ENCODE results near the gene CCDC12.

Gene CCDC12

DNA sequence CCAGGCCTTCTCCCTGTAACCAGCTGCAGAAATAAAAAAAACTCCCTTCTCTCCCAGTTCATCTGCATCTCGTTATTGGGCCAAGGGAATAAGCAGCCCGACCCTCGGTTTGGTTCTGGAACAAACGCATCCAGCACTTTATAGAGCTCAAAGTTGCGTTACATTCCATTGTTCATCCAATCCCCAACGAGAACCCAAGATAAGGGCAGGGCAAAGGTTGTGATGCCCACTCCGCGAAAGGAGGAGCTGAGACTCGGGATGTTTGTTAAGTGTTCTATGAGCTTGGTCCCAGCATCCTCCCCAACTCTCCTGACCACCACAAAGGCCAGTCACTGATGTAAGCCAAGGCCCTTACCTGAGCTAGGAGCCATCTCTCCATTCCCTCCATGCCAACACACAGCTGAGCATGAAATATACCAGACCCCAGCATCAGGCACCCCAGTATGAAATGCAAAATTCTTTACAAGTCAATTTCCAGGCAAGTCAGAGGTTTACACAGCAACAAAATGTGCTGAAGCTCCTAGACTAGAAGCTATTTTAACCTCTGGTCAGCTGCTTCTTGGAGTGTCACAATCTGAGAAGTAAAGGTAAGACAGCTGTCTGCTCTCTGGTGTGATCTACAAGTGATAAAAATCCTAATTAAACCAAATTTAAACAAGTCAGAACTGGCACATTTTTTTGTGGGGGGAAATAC is 17.9 kb downstream of the CCDC12 start:
- TF ChIP-seq, protein P1, sequence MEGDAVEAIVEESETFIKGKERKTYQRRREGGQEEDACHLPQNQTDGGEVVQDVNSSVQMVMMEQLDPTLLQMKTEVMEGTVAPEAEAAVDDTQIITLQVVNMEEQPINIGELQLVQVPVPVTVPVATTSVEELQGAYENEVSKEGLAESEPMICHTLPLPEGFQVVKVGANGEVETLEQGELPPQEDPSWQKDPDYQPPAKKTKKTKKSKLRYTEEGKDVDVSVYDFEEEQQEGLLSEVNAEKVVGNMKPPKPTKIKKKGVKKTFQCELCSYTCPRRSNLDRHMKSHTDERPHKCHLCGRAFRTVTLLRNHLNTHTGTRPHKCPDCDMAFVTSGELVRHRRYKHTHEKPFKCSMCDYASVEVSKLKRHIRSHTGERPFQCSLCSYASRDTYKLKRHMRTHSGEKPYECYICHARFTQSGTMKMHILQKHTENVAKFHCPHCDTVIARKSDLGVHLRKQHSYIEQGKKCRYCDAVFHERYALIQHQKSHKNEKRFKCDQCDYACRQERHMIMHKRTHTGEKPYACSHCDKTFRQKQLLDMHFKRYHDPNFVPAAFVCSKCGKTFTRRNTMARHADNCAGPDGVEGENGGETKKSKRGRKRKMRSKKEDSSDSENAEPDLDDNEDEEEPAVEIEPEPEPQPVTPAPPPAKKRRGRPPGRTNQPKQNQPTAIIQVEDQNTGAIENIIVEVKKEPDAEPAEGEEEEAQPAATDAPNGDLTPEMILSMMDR (IDR thresholded peaks at IDR 0.05; ENCODE audit: extremely low read depth, missing control alignments): no peak
- DNase-seq (ENCODE audit: low spot score): no peak

DNA sequence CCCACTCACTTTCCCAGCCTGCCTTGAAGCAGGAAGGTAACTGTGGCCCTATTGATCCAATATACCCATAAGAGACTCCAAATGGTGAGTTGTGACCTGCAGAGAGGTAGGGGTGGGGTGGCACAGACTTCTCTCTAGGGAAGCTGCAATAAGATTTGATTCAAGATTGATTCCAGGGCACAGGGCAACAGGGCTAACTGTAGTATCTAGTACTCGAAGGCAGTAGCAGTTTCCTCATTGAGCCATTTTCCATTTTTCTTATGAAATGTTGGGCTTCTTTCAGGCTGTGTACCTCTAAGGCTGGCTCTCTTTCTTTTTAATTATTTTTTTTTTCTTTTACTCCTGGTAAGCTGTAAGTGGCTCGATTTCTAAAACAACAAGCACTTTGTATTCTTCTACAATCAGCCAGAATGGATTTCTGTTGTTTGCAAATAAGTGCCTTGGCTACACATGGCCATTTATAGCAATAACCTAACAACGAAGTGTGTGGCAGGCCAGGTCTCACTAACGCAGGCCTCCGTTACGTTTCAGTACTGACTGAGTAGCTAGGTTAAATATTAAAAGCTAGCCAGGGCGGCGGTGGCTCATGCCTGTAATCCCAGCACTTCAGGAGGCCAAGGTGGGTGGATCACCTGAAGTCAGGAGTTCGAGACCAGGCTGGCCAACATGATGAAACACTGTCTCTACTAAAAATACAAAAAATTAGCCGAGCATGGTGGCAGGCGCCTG is 19.3 kb downstream of the CCDC12 start:
- no peak for DNase-seq (ENCODE audit: low spot score)
- TF ChIP-seq, protein P1 (IDR thresholded peaks at IDR 0.05; ENCODE audit: extremely low read depth, missing control alignments): no peak

DNA sequence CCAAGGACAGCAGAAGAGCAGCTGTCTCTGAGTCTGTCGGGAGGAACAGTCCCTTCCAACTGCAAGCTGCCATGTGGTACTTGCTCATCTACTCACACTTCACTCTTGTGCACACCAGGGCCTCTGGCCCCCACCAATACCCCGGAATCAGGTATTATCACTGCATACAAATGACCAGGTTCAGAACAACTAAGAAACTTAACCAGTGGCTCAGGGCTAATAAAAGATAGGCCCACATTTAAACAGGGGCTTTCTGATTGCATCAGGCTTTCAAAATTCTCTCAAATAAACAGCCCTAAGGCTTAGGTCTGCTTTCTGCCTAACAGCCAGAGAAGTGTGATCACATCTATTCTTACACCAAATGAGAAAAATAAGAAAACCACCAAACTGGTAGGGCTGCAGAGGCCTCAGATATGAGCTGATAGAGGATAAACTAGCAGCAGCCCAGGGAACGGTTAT is 20.7 kb downstream of the CCDC12 start:
- TF ChIP-seq, protein P1 (IDR thresholded peaks at IDR 0.05; ENCODE audit: extremely low read depth, missing control alignments): no peak
- DNase-seq (ENCODE audit: low spot score): peak; percentile 55

DNA sequence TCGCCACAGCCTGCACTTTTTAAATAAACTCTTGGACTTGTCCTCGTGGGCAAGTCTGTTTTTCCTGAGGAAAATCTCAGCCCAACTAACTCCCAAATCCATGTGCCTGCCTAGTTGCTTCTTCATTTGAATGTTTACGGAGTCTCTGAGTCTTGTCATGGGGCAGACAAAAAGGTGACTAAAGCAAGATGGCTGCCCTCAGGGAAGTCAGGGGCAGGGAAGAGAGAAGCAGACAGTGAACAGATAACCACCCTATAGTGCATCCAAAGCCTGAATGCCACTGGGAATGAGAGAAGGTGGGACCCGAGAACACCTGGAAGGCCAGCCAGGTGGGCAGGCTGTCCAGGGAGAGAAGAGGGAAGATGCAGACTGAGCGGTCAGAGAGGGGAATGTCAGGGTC is 21.4 kb downstream of the CCDC12 start:
- DNase-seq (ENCODE audit: low spot score): no peak

DNA sequence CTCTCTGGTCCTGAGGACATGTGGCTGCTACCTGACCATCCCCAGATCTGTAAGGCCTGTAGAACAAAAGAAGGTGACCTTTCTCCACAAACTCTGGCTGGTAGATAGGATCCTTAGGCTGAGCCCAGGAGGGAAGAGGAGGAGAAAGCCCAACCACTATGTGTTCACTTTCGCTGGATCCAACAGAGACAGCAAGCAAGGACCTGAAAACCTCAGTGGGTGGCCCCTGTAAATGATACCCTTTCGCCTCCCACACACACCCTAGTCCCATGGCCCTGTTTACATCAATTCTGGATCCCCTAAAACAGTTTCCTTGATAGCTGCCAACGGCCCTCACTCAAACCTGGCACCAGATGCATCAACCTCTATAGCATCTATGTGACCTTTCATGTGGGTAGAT is 22.4 kb downstream of the CCDC12 start:
- no peak for DNase-seq (ENCODE audit: low spot score)
- TF ChIP-seq, protein P1 (IDR thresholded peaks at IDR 0.05; ENCODE audit: extremely low read depth, missing control alignments): no peak

More for the DNA sequence above, 21.4 kb downstream of the CCDC12 start:
- TF ChIP-seq, protein P1 (IDR thresholded peaks at IDR 0.05; ENCODE audit: extremely low read depth, missing control alignments): no peak

DNA sequence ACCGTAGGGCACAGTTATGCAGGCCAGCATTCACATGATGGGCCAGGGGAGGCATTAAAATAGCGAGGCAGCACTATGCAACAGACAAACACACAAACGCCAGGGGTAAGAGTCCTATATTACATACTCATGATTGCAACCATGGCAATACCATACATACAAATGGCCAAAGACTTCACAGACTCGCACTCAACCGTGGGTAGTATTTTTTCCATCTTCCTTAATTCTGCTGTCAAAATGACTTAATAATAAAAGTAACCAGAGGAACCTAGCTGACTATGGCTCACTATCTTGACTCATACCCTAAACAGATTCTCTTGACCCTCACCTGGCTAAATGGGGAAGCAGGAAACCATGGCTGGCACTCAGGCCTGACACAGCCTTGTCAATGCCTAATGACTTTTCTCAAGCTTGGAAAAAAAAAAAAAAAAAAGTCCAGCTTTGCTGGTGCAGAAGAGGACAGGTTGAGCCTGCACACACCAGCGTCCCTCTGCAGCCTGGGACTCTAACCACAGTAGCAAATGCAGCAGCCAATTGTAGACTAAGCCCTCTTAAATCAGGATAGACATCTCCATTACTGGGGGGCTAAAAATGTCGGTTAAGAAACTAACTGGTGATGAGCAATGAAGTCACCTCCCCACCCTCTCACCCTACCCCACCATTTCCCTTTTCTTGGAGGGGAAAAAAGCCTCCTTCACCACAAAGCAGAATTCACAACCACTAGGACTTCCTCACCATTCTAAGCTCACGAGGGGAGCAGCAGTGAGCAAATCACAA is 23.1 kb downstream of the CCDC12 start:
- TF ChIP-seq, protein P1 (IDR thresholded peaks at IDR 0.05; ENCODE audit: extremely low read depth, missing control alignments): no peak
- no peak for DNase-seq (ENCODE audit: low spot score)

DNA sequence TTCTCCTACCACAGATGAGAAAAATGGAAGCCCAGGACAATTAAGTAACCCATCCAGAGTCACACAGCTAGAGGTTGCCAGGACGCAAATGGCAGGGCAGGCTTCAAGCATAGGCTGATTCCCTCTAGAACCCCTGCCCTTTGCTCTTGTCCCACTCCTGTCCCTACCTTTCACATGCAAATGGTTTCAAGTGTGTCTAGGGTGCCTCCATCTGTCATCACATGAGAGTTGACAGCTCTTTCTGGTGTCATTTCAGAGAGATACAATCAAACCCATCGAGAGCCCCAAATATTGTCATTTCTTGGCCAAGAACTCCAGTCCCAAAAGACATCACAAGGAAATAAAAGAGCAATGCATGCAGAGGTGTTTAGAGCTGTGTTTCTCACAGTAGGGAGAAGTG is 23.7 kb downstream of the CCDC12 start:
- DNase-seq (ENCODE audit: low spot score): no peak
- TF ChIP-seq, protein P1 (IDR thresholded peaks at IDR 0.05; ENCODE audit: extremely low read depth, missing control alignments): no peak

All from GM20000 (cell line).